HG03571 (cell line): Measurements from ENCODE around the gene HPCAL1.
"Not testable (repeated sequence)": the region's sequence is repeated elsewhere in the genome, so short reads cannot be mapped to it uniquely, and the experiment has no call there.

Source experiments
- ATAC-seq: cut with Tn5 transposase; IDR thresholded peaks from one replicate; pipeline ENCODE4 v1.9.1; 2021; ENCODE audit not compliant: unreplicated experiment

The HPCAL1 gene

DNA sequence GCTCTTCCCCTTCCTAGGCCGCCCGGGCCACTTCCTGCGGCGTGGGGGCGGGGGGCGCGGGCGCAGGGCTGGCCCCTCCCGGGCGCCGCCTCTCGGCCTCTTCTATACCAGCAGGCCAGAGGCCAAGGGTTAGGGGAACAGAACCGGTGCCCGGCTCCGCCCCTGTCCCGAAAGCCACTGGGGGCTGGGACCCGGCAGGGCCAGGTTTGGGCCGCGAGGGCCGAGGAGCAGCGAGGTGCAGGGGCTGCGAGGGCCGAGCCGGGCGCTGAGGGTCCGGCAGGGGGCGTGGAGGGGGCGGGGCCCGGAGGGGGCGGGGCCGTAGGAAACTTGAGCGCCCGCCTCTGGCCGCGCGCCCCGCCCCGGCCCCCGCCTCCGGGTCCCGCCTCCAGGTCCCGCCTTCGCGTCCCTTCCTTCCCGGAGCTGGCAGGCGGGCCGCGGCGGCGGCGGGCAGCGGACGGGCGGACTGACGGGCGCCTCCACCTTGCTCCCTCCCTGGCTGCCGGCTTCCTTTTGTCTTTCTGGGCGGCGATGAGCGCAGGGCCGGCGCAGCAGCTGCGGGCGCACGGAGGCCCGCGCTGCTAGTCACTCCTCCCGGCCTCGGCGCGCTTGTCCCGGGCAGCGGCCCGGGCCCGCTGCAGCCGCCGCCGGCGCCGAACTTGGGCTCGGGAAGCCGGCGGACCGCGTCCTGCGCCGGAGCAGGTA is at the start of gene HPCAL1:
Gene HPCAL1 (plus strand): TSS at position 426 of the 702 bp plus-strand sequence. CDS start 116,854 bp downstream, outside the sequence.
- ATAC-seq, result peak; percentile 77

DNA sequence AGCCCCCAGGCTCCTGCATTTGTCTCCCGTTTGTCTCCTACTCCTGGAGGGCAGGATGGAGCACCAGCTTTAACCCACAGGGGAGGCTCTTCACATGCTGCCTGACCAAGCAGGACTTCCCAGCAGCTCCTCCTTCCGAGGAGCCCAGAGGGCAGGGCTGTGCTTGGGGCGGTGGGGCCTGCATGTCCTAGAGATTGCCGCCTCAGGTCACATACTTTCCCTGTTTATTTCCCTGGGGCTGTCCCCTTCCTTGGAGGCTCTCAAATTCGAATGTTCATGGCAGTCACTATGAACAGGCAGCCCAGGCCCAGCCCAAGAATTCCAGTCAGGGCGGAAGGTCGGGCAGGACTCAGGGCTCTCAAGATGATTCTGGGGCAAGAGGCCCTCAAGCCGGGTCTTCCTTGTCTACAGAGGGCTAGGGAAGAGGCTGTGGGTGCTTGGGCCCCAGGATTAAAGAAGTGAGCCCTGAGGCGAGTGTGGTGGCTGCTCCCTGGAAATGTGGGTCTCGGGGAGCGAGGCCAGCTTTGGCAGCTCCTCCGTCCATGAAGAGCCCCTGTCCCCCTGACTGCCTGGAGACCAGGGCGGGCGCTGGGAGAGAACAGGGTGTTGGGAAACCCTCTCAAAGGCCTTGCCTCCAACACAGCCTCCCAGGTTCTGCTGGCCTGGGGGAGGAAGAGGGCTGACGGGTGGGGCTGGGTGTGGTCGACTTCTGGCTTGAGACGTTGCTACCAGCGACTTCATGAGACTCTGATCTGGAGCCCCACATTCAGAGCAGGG is 48.9 kb upstream of the HPCAL1 start:
- ATAC-seq, result no peak

DNA sequence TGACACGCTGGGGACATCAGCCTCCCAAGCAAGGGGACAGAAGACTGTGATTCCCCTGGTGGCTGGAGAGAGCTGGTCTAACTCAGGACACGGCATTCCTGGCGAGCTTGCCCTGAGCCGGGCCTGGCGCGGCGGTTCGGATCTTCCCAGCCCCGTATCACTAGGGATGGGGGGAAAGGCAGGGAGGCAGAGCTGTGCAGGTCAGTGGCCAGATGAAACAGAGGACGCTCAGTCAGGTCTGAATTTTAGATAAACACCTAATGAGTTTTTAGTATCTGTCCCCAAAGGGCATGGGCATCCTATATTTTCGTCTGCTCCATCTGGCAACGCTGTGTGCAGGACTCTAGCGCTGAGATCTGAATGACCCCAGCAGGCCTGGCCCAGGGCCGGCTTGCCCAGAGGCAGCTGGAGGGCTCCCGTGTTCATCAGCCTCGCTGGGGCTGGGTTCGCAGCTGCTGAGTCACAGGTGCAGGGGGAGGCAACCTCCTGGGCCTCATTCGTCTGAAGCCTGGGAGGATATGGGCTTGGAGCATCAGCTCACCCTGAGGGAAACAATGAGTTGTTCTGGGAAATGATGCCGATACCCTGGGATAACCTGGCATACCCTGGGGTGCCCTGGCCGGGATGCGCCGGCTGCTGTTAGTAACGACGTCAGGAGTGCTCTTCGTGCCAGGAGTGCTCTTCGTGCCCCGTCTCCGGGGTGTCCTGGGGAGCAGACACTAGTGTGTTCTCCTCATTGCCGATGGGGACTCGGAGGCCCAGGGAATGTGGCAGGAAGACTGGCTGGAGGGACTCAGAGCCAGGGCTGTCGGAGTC is 48.1 kb upstream of the HPCAL1 start:
- no peak for ATAC-seq

DNA sequence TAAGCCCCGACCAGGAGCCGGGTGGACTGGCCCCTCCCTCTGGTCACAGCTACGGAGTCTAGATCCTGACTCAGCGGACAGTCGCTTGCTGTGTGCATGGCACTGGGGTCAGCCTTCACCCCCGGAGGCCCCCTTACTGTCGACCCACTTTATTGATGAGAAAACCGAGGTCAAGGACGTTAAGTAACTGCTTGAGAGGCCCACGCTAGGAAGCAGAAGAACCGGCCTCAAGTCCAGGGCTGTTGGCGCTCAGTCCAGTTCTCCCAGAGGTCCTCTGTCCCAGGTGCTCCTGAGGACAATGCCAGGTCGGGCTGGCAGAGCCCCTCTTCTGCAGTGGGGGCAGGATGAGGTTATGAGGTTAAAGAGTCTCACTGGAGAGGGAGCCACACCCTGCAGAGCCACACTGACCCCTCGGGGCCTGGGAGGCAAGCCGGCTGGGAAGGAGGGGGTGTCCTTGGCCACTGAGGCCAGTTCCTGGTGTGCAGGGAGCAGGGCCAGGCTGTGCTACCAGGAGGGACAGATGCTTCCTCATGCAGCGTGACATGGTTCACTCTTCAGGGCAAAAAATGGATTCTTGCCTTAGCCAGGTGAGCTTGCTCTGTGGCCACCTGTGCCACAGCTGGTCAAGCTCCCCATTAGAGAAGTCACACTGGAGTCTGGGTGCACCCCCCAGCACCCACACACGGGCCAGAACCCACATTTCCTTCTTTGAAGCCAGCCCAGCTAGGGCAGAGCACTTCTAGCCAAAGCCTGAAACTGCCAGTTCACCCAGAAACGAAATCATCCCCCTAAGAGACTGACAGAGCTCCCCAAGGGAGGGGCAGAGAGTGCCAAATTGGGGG is 47.3 kb upstream of the HPCAL1 start:
- ATAC-seq, result no peak

DNA sequence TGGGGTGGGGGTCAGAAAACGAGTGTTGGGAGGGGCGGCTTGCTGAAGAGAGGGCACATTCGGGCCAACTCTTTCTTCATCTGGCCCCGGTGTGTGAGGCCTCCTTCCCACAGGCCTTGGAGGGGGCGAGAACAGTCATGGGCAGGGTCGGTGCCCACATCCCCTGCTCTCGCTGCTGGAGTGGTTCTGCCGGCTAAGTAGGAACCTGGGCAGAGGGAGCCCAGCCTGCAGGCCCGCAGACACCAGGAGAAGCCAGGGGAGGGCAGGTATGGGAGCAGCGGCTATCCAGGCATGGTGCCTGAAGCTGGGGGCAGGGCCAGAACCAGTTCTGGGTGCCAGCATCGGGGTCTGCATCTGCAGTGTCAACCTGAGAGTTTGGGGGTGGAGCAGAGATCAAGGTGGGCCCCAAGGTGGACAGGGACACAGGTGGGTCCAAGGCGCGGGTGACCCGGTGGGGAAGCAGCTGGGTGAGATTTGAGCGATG is 46.6 kb upstream of the HPCAL1 start:
- ATAC-seq, result no peak

DNA sequence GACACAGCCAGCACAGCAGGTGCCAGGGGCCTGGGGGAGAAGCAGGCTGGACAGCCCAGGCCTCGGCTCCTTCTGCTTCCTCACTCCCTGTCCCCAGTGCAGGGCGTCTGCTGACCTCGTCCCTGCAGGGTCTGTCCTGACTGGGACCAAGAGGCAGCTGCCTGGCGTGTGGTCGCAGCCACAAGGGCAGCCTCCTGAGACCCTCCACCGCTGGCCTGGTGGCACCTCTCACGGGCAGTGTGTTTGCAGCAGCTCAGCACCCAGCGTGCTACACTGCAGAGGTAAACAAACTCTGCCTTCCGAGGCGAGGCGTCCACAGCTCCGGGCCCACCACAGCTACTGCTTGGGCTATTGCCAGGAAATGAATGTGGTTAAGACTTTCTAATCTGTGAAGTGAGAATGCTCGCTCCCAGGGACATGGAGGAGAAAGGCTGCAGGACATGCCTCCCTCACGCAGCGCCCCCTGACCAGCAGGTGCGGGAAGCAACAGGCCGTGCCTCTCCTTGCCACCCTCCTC is 46.1 kb upstream of the HPCAL1 start:
- no peak for ATAC-seq

DNA sequence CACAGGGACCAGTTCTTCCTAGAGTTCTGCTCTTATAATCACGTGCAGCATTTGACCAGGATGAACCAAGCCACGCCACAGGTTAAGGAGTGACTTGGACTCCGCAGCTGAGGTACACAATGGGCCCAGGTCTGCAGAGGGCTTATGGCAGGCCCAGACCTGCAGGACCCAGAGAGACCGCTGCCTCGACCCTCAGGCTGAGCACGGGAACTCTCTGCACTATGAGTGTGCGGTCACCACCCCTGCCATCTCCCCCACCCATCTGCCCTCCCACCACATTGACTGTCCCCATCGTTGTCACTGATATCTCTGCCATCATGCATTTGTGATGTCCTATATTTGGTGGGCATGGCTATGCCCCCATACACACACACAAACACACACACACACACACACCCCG is 45.7 kb upstream of the HPCAL1 start:
- no peak for ATAC-seq

DNA sequence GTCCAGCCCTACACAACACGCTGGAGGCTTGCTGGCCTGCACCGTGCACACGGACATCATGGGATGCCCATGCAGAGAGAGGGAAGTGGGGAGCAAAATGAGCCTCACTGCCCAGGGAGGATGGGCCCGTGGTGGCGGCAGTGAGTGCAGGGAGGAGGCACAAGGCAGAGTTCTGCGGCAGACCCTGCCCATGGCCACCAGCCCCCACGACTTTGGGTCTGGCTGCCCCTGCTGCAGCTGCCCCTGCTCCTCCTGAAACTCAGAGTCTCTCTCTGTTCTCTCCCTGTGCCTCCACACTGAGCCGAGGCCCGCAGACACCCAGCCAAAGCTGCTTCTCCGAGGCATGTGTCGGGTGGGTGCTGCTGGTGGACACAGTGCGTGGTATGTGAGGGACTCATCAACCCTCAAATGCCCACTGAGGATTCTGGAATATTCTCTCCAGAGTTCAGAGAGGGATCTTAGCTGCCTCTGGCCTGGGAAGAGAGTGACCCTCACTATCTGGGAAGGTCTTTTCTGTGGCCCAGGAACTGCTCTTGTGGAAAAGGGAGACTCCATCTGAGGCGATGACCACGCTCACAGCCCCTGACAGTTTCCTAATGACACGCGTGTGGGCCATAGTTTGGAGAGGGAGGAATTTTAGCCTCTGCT is 45.1 kb upstream of the HPCAL1 start:
- no peak for ATAC-seq

DNA sequence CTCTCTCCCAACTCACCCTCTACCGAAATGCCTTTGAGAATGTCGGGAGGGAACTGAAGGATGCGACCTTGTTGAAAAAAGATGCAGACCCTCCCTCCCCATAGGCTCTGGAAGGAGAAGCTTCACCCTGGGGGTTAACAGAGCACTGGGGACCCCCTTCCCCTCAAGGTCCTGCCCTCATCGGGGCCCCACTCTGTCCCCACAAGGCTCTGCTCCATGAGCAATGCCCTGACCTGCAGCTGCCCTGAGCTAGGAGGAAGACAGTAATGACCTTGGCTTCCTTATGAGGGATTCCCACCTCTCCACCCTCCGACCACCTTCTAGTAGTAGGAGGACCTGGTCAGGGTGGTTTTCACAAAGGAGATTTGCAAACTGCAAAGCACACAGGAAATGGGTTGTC is 44.4 kb upstream of the HPCAL1 start:
- ATAC-seq, result no peak

DNA sequence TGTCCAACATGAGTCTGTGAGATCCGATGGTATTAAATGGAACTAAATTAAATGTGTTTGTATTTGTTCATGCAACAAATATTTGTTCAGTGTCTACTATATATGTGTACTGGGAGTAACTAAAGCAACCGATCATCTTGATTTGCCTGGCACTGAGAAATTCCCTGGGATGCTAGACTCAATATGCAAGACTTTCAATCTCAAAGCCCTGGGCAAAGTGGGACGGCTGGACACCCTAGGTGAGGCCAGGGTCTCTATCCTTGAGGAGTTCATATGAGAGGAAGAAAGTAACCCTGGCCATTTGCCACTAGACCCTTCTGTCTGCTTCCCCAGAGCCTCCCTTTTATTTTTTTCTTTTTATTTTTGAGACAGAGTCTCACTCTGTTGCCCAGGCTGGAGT is 44.0 kb upstream of the HPCAL1 start:
- ATAC-seq, result no peak

DNA sequence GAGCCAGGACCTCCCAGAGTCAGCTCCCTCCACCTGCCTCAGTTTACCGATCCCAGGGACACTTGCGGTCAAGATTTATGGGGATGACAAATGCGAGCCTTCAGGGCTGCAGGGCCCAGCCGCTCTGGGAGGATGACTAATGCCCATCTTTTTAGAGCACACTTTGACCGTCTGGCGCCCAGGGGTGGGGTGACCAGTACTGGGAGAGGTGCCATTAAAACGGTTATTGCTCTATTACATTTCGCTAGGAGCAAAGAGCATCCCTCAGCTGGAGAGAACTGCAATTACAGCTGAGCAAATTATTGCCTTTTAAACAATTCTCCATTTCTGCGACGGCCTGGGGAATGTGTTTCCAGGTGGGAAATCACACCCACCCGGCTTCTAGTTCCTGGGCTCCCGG is 42.6 kb upstream of the HPCAL1 start:
- no peak for ATAC-seq

DNA sequence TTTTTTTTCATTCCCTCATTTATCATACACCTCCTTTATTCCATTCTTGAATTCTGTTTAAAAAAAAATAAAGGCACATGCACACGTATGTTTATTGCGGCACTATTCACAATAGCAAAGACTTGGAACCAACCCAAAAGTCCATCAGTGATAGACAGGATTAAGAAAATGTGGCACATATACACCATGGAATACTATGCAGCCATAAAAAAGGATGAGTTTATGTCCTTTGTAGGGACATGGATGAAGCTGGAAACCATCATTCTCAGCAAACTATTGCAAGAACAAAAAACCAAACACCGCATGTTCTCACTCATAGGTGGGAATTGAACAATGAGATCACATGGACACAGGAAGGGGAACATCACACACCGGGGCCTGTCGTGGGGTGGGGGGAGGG is 39.2 kb upstream of the HPCAL1 start:
- not testable (repeated sequence) for ATAC-seq

DNA sequence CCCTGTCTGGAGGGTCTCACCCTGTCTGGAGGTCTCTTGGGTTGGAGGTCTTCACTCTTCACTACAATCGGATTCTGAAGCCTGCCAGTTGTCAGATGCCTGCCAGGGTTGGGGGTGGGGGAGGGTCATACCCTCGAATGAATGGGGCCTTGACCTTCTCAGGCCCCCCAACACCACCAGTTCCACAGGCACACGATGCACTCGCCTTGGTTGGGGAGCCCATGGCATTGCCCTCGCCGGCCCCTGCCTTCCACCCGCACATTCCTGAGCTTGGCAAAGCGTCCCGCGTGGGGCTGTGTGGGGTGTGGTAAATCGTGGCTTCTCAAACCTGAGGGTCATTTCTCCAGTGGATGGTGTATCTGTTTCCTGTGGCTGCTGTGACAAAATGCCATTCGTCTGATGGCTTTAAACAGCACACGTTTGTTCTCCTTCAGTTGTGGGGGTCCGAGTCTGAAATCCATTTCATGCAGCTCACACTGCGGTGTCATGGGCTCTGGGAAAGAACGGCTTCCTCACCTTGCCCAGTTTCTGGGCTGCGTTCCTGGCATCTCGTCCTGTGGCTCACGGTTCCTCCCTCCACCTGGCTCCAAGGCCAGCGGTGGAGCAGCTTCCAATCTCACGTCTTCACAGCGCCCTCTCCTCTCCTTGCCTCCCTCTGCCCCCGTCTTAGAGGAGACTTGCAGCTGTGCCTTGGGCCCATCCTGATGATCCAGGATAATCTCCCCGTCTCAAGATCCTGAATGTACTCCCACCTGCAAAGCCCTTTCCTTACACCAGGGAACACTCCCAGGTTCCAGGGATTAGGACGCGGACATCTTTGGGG is 38.0 kb upstream of the HPCAL1 start:
- no peak for ATAC-seq

DNA sequence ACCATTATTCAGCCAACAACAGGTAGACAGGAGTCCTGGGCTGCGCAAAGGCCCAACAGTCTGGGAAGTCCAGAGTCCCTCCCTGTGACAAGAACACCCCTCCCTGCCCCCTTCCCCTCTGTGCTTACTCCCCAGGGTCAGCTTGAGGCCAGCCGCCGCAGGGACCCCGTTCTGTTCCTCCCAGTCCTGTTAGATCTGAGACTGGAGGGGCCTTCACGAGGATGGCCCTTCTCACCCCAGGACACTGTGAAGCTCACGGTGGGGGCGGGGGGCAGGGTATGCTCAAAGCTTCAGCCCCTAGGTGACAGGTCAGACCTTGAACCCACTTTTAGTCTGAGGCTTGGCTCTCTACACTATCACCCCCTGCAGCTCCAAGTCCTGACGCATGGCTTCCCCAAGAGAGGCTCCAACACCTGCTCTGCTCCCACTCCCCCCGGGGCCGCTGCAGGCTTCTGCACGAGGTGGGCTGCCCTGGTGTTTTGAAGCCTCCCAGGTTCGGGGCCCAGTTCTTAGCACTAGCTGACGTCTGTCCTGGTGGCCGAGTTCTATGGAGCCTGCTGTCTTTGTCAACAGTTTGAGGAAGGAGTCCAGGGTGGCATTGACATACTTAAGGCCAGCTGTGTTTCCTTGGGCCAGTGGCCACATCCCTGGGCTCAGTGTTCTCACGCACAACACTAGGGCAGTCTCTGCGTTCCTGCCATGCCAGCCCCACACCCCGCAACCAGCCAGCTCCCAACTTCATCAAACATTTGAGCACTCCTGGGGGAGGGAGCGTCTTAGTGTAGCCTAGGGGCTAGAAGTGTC is 37.2 kb upstream of the HPCAL1 start:
- ATAC-seq, result no peak

DNA sequence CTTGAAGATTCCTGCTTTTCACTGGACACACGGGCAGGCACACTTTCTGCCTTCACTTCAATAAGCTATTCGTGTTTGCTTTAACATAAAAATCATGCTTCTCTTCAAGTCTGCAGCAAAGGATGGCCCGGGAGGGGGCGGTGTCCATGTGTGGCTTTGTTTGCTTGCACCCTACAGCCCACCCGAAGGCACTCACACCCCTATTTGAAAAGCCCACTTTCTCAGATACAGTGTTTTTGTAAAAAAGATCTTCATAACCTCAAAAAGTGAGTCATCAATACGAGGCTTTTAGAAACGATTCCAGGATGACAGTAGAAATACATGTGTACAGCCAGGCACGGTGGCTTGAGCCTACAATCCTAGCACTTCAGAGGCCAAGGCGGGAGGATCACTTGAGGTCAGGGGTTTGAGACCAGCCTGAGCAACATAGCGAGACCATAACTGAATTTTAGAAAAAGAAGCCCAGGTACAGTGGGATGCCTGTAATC is 36.5 kb upstream of the HPCAL1 start:
- ATAC-seq, result no peak

DNA sequence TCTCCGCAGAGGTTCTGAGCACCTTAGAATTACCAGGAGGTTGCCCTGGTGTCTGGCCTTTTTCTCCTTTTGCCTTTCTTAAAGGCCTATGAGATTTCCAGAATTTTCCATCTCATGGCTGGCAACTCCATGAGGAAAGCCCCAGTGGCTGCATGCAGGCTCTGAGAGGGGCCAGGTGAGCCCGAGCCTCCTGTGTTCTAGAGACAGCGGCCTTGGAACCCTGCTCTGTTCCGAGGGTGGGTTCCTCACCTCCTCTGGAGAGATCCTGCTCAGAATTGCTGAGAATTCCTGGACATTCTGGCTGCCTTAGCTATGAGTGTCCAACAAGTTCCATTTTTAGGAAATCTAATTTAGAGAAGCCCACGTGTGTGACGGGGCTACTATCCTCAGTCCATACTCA is 35.7 kb upstream of the HPCAL1 start:
- no peak for ATAC-seq

DNA sequence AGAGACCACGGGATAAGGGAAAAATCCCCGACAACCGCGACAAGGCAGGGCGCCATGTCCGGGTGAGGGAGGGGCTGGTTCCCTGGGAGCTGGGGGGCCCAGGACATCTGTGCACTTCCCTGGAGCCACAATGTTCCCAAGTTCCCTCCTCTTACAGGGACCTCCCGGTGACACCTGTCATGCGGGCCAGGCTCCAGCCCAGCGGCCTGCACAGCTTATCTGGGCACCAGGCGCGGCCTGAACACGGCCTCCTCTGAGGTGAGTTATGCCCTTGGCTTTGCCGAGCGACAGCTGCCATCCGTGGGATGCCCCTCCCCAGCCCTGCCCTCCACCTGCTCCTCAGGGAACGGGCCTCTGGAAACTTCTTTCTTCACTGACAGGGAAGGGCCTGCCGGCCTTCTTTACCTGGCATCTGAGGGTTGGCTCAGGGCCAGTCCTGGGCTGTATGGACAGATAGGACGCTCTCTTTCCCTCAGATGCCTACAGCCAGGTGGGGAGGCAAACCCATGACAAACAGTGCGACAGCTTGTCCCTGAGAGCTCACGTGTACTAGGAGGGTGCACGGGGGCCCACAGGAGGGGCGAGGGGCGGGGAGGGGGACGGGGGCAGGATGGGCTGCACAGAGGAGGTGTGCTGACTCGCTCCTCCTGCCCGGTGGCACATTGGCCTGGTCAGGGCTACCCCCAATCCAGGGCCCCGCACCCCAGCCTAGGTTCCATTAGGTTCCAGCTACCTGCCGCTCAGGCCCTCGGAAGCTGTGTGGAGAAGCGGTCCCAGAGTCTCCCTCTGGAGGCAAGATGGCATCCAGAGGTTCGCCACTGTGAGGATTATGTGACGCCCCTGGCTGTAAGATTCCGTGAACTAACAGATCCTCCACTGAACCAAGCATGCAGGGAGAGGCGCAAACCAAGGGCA is 34.9 kb upstream of the HPCAL1 start:
- ATAC-seq, result no peak
